ENCODE data around the gene COQ3.

DNA sequence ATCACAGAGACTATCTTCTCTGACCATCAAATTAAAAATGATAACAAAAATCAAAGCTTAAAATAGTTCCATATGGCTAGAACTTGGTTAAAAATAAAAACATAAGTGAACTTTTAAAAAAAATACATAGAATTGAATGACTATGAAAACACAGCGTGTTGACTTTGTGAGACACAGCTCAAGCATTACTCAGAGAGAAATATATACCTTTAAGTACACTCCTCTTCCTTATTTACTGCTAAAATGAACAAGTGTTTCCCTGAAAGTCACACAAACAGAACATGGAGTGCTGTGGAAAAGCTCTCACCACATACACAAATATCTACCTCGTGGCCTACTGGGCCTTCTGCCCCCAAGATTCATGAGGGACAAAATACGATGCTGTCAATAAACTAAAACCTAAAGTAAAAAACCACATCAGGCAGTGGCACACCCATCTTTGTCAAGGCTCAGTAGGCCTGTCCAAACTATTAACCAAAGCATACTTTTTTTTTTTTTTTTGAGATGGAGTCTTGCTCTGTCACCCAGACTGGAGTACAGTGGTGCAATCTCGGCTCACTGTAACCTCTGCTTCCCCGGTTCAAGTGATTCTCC is 52.0 kb downstream of the COQ3 start:
- TF ChIP-seq, protein P1, sequence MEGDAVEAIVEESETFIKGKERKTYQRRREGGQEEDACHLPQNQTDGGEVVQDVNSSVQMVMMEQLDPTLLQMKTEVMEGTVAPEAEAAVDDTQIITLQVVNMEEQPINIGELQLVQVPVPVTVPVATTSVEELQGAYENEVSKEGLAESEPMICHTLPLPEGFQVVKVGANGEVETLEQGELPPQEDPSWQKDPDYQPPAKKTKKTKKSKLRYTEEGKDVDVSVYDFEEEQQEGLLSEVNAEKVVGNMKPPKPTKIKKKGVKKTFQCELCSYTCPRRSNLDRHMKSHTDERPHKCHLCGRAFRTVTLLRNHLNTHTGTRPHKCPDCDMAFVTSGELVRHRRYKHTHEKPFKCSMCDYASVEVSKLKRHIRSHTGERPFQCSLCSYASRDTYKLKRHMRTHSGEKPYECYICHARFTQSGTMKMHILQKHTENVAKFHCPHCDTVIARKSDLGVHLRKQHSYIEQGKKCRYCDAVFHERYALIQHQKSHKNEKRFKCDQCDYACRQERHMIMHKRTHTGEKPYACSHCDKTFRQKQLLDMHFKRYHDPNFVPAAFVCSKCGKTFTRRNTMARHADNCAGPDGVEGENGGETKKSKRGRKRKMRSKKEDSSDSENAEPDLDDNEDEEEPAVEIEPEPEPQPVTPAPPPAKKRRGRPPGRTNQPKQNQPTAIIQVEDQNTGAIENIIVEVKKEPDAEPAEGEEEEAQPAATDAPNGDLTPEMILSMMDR (optimal IDR thresholded peaks at IDR 0.05 in 1 of 3, IDR thresholded peaks at IDR 0.05 in 1 of 3, conservative IDR thresholded peaks at IDR 0.05 in 1 of 3; ENCODE audit: extremely low read depth in 1 of 3, insufficient read depth in 2 of 3, low read length in 3 of 3): no peak
- TF ChIP-seq EZH2 (IDR thresholded peaks at IDR 0.05; ENCODE audit: low read length): no peak

Data from keratinocyte (primary cell).